ENCODE measurements around the gene ACSF2.

ACSF2 gene

GRCh38 chr17:50440838-50441829 lies 15.1 kb downstream of the ACSF2 start:
- DNase-seq: no peak

- DNase-seq: peak; percentile 31
Observed at GRCh38 chr17:50443505-50443974, 17.5 kb downstream of the ACSF2 start.

- no peak for DNase-seq
Observed at GRCh38 chr17:50444841-50445715, 19.1 kb downstream of the ACSF2 start.

GRCh38 chr17:50445730-50446325 lies 19.8 kb downstream of the ACSF2 start:
- DNase-seq: no peak

GRCh38 chr17:50447870-50448595 lies 22.0 kb downstream of the ACSF2 start:
- DNase-seq: no peak

- DNase-seq: no peak
Observed at GRCh38 chr17:50448643-50449042, 22.6 kb downstream of the ACSF2 start.

GRCh38 chr17:50451943-50452629 lies 26.1 kb downstream of the ACSF2 start:
- DNase-seq: no peak

- DNase-seq: no peak
Observed at GRCh38 chr17:50452630-50453300, 26.7 kb downstream of the ACSF2 start.

- no peak for DNase-seq
Observed at GRCh38 chr17:50453901-50454300, 27.9 kb downstream of the ACSF2 start.

GRCh38 chr17:50457621-50458020 lies 31.6 kb downstream of the ACSF2 start:
- DNase-seq: no peak

GRCh38 chr17:50458270-50458669 lies 32.3 kb downstream of the ACSF2 start:
- no peak for DNase-seq

GRCh38 chr17:50458701-50459676 lies 33.0 kb downstream of the ACSF2 start:
- DNase-seq: no peak

GRCh38 chr17:50459756-50460155 lies 33.7 kb downstream of the ACSF2 start:
- no peak for DNase-seq

GRCh38 chr17:50460831-50461526 lies 35.0 kb downstream of the ACSF2 start:
- DNase-seq: no peak

- DNase-seq: no peak
Observed at GRCh38 chr17:50461550-50462132, 35.6 kb downstream of the ACSF2 start.

- no peak for DNase-seq
Observed at GRCh38 chr17:50462446-50462845, 36.4 kb downstream of the ACSF2 start.

GRCh38 chr17:50464121-50464520 lies 38.1 kb downstream of the ACSF2 start:
- DNase-seq: no peak

- no peak for DNase-seq
Observed at GRCh38 chr17:50464736-50465135, 38.7 kb downstream of the ACSF2 start.

GRCh38 chr17:50465171-50465570 lies 39.2 kb downstream of the ACSF2 start:
- no peak for DNase-seq
